Inferior parietal cortex (tissue), 1 donor: ENCODE measurements around the gene TPD52L1.

ENCODE experiments used
- DNase-seq: peaks from one replicate; pipeline ENCODE4 v3.0.0-alpha.2; 2016; ENCODE audit errors: extremely low spot score

The TPD52L1 gene

DNA sequence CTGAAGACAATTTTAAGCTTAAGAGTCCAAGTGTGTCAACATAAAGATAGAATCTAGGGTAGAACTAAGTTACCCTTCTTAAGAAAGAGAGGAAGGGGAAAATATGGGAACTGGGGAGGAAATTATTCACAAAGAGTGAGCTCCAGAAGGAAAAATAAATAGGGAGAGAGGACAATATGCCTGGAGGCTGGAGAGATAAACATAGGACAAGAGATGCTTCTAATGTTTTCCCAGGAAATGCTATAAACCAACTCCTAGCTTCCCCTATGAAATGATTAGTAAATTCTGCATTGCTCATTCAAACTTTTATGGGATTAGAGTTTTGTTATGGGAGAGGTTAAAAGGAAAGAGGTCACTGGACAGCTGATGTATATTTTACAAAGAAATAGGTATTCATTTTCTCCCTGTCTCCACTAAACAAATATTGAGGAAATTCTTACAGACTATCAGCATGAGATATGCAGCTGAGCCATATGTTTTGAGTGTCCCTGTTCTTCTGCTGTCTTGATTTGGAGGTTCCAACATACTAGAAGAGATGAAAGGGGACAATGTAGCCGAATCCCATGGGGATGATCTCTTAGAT, 22.0 kb downstream of the TPD52L1 start:
- no peak for DNase-seq

DNA sequence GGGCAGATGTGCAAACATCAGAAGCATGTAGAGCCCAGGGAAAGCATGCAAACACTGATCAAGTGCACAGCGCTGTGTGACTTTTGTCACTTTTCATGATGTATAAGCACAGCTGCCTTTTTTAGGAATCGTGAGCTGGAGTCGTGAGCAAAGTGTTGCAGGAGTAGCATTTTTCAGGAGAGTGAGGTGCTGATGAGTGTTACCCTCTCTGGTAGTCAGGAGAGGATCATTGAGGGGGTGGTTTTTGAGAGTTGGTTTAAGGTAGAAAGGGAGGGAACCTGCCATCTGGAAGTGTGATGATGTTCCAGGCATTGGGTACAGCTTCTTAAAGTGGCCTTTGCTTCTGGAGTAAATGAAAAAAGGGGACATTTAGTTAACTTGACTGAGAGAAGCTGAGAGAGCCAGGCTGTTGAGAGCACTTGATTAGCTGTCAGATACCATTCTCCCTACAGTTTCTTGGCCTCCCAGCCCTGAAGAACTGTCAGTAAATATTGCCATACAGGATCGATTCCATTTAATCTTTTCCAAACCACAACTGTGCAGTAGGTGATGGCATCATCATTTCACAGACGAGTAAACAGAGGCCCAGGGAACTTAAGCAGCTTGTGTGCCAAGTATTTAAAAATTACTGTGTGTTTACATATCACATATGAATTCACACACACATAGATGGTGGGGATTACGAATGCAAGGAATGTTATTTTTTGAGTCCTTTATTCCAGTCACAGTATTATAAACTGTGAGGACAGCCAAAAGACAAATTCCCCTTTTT, 28.9 kb downstream of the TPD52L1 start:
- DNase-seq, result no peak

DNA sequence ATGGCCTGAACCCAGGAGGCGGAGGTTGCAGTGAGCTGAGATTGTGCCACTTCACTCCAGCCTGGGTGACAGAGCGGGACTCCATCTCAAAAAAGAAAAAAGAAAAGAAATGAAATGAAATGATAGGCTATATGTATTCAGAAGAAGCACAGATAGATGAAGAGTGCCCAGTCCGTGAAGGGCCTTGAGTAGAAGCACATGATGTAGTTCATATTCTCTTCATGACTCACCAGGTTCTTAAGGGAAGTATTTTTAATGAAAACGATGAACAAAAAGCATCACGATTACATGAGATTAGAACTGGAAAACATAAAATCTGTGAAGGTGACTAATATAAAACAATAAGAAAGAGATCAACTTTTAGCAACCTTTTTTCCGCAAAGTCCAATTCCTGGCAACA, 29.8 kb downstream of the TPD52L1 start:
- DNase-seq, result no peak

- DNase-seq, result peak; percentile 47
Measured at GRCh38 chr6:125188037-125188436, 34.5 kb downstream of the TPD52L1 start.

GRCh38 chr6:125188594-125189203, 35.1 kb downstream of the TPD52L1 start:
- no peak for DNase-seq

- DNase-seq, result no peak
Measured at GRCh38 chr6:125189494-125189893, 35.9 kb downstream of the TPD52L1 start.

- DNase-seq, result no peak
Measured at GRCh38 chr6:125190667-125191066, 37.1 kb downstream of the TPD52L1 start.

GRCh38 chr6:125191916-125192609, 38.5 kb downstream of the TPD52L1 start:
- DNase-seq, result peak; percentile 73

DNA sequence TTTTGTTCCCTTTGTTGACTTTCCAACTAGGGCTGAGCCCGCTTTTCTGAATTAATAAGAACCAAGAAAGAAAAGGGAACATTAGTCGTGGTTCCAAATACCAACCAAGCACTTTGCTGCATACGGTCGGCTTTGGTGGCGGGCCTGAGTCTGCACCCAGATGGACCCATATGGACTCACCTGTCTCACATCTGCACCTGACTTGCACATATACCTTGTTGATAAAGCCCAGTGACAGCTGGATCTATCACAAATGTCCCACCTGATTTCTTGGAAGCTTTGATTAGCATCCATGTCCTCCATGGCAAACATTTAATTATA, 39.0 kb downstream of the TPD52L1 start:
- DNase-seq, result no peak

DNA sequence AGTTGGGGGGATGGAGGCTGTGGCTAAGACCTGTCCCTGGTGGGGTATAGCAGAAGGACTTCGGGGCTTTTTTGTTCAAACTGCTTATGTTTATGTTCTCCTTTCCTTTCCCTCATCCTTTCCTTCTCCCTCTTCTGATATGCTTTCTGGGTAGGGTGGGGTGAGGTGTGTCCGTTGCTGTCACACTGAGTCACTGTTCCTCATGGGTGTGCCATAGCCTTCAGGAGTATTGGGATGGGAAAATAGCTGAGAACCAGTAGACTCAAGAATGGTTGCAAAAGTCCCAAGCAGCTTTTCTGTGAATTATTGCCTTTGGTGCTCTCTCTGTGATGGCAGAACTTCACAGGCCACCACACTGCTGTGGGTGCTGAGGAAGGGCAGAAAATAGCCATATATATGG, 39.6 kb downstream of the TPD52L1 start:
- no peak for DNase-seq

DNA sequence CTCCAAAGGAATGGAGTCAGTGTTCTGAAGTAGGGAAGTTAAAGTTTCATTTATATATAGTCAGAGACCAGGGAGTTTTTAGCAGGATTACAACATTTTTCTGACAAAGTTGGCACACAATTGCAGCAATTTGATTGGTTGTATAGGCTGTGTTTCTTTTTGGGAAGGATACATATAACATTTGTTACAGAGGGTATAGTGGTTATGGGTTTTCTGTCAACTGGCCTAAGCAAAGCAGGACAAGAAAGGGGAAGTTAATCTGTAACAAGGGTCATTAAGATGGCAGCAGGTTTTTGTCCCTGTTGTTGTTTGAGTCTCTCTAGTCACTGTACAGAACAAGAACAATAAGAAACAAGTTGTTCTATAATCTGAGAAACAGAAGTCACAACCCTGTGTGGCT, 41.4 kb downstream of the TPD52L1 start:
- DNase-seq, result no peak

- no peak for DNase-seq
Measured at GRCh38 chr6:125195526-125195925, 42.0 kb downstream of the TPD52L1 start.

DNA sequence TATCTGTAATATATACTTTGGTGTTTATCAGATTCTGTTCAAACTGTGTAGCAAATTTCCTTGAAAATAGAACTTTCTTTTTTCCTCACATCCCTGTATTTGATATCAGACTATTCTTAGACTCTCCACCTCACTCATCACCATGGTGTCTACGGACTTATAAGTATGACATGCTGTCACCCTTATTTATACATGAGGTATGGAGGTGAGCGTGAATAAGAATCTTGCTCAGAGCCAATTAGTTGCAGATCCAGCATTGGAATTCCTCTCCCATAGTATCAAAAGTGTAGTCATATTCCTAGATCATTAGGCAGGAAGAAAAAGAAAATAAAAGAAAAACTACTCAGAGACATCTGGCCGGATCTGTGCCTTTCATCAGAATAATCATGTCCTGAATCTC, 43.0 kb downstream of the TPD52L1 start:
- no peak for DNase-seq

- no peak for DNase-seq
Measured at GRCh38 chr6:125197795-125198269, 44.3 kb downstream of the TPD52L1 start.

GRCh38 chr6:125198398-125198937, 44.9 kb downstream of the TPD52L1 start:
- DNase-seq, result no peak

- no peak for DNase-seq
Measured at GRCh38 chr6:125200941-125201340, 47.4 kb downstream of the TPD52L1 start.

- DNase-seq, result no peak
Measured at GRCh38 chr6:125201961-125202729, 48.6 kb downstream of the TPD52L1 start.

GRCh38 chr6:125203395-125203794, 49.8 kb downstream of the TPD52L1 start:
- DNase-seq, result no peak

DNA sequence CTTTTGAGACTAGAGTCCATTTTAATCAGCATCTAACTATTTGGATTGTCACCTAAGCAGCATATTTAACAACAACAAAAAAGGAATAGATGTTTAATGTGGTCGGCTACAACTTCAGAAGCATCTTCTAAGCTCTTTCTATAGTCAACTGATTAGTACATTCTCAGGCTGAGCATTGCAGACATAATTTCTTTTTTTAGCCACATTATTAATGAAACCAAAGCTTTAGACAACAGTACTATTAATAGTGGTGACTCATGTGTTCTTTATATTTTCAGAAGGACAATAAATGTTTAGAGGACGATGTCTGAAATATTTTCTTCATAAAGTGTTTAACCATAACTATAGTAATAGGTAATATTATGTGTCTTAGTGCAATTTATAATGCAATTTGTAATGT, 52.4 kb downstream of the TPD52L1 start:
- no peak for DNase-seq

DNA sequence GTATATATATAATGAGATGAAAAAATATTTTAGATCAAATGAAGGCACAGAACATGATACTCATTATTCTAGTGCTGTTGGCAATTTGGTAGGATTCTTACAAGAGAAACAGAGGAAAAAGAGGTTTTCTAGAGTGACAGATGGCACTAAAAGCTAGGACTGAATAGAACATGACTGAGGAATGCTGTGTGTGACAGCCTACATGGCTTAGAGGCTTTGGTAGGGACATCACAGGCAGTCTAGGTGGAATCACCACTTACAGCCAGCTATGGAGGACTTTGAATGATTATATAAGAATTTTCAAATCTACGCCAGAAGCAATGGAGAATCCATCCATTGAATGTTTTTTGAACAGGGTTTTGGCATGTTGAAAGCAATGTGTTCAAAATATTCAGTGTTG, 52.8 kb downstream of the TPD52L1 start:
- no peak for DNase-seq

GRCh38 chr6:125207956-125208355, 54.4 kb downstream of the TPD52L1 start:
- DNase-seq, result no peak
